GM12878 (cell line): ENCODE measurements around the gene DMBX1. TPM values are rescaled to one million over a fixed set of nuclear protein-coding genes. Genes with fewer than 3 reads are reported as not detected.

Experiments used
- ATAC-seq: fragments of 200-7000 bp; cut with Tn5 transposase; 3 replicates; pipeline ENCODE4 v1.9.1; 2020; ENCODE audit warnings: mild to moderate bottlenecking, moderate library complexity
- Bru-seq: library from RNA; stranded (reverse); fragments of 400-500 nt; gene quantifications from one replicate; lab custom pipeline; 2021; lab: Mats Ljungman, UMichigan
- BruChase-seq, 2 experiments: library from RNA; stranded (reverse); fragments of 400-500 nt; gene quantifications; one replicate each; lab custom pipeline; 2021; lab: Mats Ljungman, UMichigan
- BruUV-seq: library from RNA; stranded (reverse); fragments of 400-500 nt; replicated peaks from 2 replicates; lab custom pipeline; 2021; lab: Mats Ljungman, UMichigan
- CTCF ChIA-PET: fragments of 300-600 bp; sonication (Branson Sonifier 250); formaldehyde crosslinking; extraction: SDS; loops from one replicate; lab custom pipeline; 2021; ENCODE audit warnings: inconsistent platforms; lab: Yijun Ruan, JAX
- POLR2A ChIA-PET: fragments of 350-600 bp; formaldehyde crosslinking; extraction: SDS; loops from one replicate; lab custom pipeline; 2021; ENCODE audit warnings: inconsistent platforms; lab: Charles Lee
- RAD21 ChIA-PET: fragments of 300-600 bp; sonication (Branson Sonifier 250); formaldehyde crosslinking; loops from one replicate; lab custom pipeline; 2023; ENCODE audit warnings: antibody characterized with exemption; ENCODE audit not compliant: unreplicated experiment; lab: Charles Lee
- SMC1A ChIA-PET: fragments of 300-600 bp; sonication (Branson Sonifier 250); formaldehyde crosslinking; loops from one replicate; lab custom pipeline; 2023; ENCODE audit not compliant: unreplicated experiment, uncharacterized antibody; lab: Charles Lee
- DNase-seq: peaks from one replicate; pipeline ENCODE4 v3.0.0-alpha.2; 2011; ENCODE audit warnings: low read depth, low spot score
- FAIRE-seq: peaks from 3 replicates; lab custom pipeline; 2011; peaks lifted over from hg19 to GRCh38; lab: Jason Lieb, UNC
- H2AFZ ChIP-seq: 2 replicates; pipeline ENCODE4 v1.6.0; 2011; ENCODE audit warnings: low read depth, low read length, control low read depth; ENCODE audit not compliant: control insufficient read depth
- H3K27ac ChIP-seq: 2 replicates; pipeline ENCODE4 v1.5.1; 2011; ENCODE audit warnings: control low read depth; ENCODE audit not compliant: control insufficient read depth, insufficient read depth
- H3K27me3 ChIP-seq, 2 experiments: replicated peaks in 1 of 2; 2 replicates each; pipeline versions ENCODE4 v1.6.0 to v1.6.1; 2011; ENCODE audit warnings: low read length in 1 of 2; ENCODE audit not compliant: control insufficient read depth in 2 of 2, insufficient read depth in 2 of 2
- H3K36me3 ChIP-seq, 2 experiments: 2 replicates each; pipeline ENCODE4 v1.5.1; 2011; ENCODE audit warnings: low read length in 1 of 2; ENCODE audit not compliant: control insufficient read depth in 2 of 2, insufficient read depth in 2 of 2
- H3K4me1 ChIP-seq: 2 replicates; pipeline ENCODE4 v1.6.1; 2011; ENCODE audit warnings: mild to moderate bottlenecking, low read length, moderate library complexity, mixed read lengths; ENCODE audit not compliant: control insufficient read depth, insufficient read depth
- H3K4me2 ChIP-seq: 2 replicates; pipeline ENCODE4 v1.6.0; 2011; ENCODE audit warnings: control low read depth; ENCODE audit not compliant: control insufficient read depth, insufficient read depth
- H3K4me3 ChIP-seq: fragments of 200-600 bp; sonication (generic); 2 replicates; pipeline ENCODE4 v1.5.1; 2016
- H3K79me2 ChIP-seq: 2 replicates; pipeline ENCODE4 v1.6.0; 2011; ENCODE audit warnings: low read length; ENCODE audit not compliant: control insufficient read depth, insufficient read depth
- H3K9ac ChIP-seq: 2 replicates; pipeline ENCODE4 v1.8.0; 2011; ENCODE audit warnings: low read length, control low read depth, mixed read lengths; ENCODE audit not compliant: control insufficient read depth, insufficient read depth
- H3K9me3 ChIP-seq: replicated peaks from 3 replicates; pipeline ENCODE4 v1.5.1; 2011; ENCODE audit warnings: mild to moderate bottlenecking, low read length; ENCODE audit not compliant: control insufficient read depth, insufficient read depth
- H4K20me1 ChIP-seq: 2 replicates; pipeline ENCODE4 v1.6.0; 2011; ENCODE audit not compliant: control insufficient read depth, insufficient read depth
- NBN ChIP-seq: fragments of 450-650 bp; IDR thresholded peaks from 2 replicates; pipeline ENCODE4 v1.6.1; 2016
- NFYB ChIP-seq: IDR thresholded peaks from 2 replicates; pipeline ENCODE4 v1.6.1; 2011; ENCODE audit warnings: low read depth, mild to moderate bottlenecking, low read length, improper control_type of control experiment, moderate library complexity; ENCODE audit not compliant: insufficient read depth
- RAD21 ChIP-seq: IDR thresholded peaks from 2 replicates; pipeline ENCODE4 v1.6.1; 2011; ENCODE audit warnings: mild to moderate bottlenecking, low read depth, low read length, moderate library complexity; ENCODE audit not compliant: insufficient read depth
- SUZ12 ChIP-seq: fragments of 200-600 bp; sonication (generic); IDR thresholded peaks from one replicate; pipeline ENCODE4 v1.6.1; 2018; ENCODE audit warnings: antibody characterized with exemption, mild to moderate bottlenecking; ENCODE audit not compliant: unreplicated experiment
- WGBS: methylation state at CpG from one replicate; pipeline ENCODE4 v1.1.6; 2016; ENCODE audit warnings: low lambda C conversion rate; ENCODE audit not compliant: insufficient replicate concordance, insufficient coverage; ENCODE audit errors: missing lambda C conversion rate; 5-methylcytosine and 5-hydroxymethylcytosine counted together
- in situ Hi-C: fragments of 300-500 bp; cut with MboI; formaldehyde crosslinking; loops from 9 replicates; pipeline ENCODE4 v1.14.3; 2018; ENCODE audit warnings: mixed read lengths
- intact Hi-C: fragments of 100-400 bp; cut with micrococcal nuclease; formaldehyde crosslinking; loops from one replicate; pipeline ENCODE4 v1.14.2; 2022; ENCODE audit not compliant: unreplicated experiment
- long read RNA-seq, 2 experiments: library from polyadenylated mRNA; unstranded; transcript quantifications; one replicate each; pipeline ENCODE4 v2.0.0, GENCODE V29; 2019 to 2020
- polyA minus RNA-seq, 3 experiments: library from RNA; depleted of rRNA, polyadenylated mRNA; stranded (reverse); fragments of >200 nt; gene quantifications; 2 replicates each; pipeline ENCODE4 v1.2.3, GENCODE V29; 2011
- polyA plus RNA-seq, 11 experiments: library from polyadenylated mRNA; depleted of rRNA in 4 of 11; unstranded in 6 of 11; stranded (reverse) in 5 of 11; fragments of >200 nt; fragmentation: Nextera tagmentation in 4 of 11; fragmentation: Illumina TruSeq in 1 of 11; extraction: Ambion mirVana in 4 of 11; extraction: Trizol in 1 of 11; gene quantifications; 1 replicate in 1 of 11; 2 replicates in 10 of 11; pipeline versions ENCODE4 v1.2.1 to v1.2.3, GENCODE V29; 2011 to 2016; ENCODE audit warnings: inconsistent platforms in 2 of 11, missing spikeins in 2 of 11, low read depth in 1 of 11
- total RNA-seq, 4 experiments: library from RNA; depleted of rRNA in 3 of 4; stranded (reverse); fragments of >200 nt in 3 of 4; fragmentation: Illumina TruSeq in 1 of 4; extraction: Trizol in 1 of 4; gene quantifications; 2 replicates each; pipeline versions ENCODE4 v1.2.1 to v1.2.3, GENCODE V29; 2013 to 2021
- TF ChIP-seq, protein P1 (sequence below): fragments of 450-650 bp; IDR thresholded peaks from 2 replicates; pipeline ENCODE4 v1.6.1; 2016; ENCODE audit warnings: mild to moderate bottlenecking
- TF ChIP-seq, protein P2 (sequence below): IDR thresholded peaks from 2 replicates; pipeline ENCODE4 v1.6.1; 2011; ENCODE audit warnings: mild to moderate bottlenecking, low read depth, low read length, moderate library complexity; ENCODE audit not compliant: insufficient replicate concordance

The DMBX1 gene
- not detected in 2 replicates for total RNA-seq (2013; cell fraction: nucleolus; rRNA removed)
- total RNA-seq (2014; rRNA removed) (not detected in 2 replicates), total RNA-seq (2014; rRNA removed; fragmentation: Illumina TruSeq; extraction: Trizol) (not detected in 2 replicates), total RNA-seq (2021) (not detected in 2 replicates), polyA plus RNA-seq (2011; rRNA removed) (0.03 TPM in 1 of 2 replicates, not detected in the other), polyA plus RNA-seq (2014; fragmentation: Illumina TruSeq; extraction: Trizol) (not detected in 2 replicates), polyA plus RNA-seq (2014; fragmentation: Nextera tagmentation; extraction: Ambion mirVana) (not detected), polyA plus RNA-seq (2014; rRNA removed) (not detected in 2 replicates), polyA plus RNA-seq (2016; fragmentation: Nextera tagmentation; extraction: Ambion mirVana) (not detected), polyA minus RNA-seq (2011; rRNA and poly(A)+ RNA removed) (not detected in 2 replicates), Bru-seq, nascent RNA (not detected), BruChase-seq, experiment 1, labeled RNA remaining after a 6-hour chase (not detected), BruChase-seq, experiment 2, labeled RNA remaining after a 2-hour chase (not detected)
- not detected for polyA plus RNA-seq (2011; ENCODE audit: low read depth)
- polyA plus RNA-seq (2011; cell fraction: cytosol; rRNA removed), result 0.06 TPM in 1 of 2 replicates, not detected in the other
- 0.07 TPM in 1 of 2 replicates, not detected in the other for polyA plus RNA-seq (2011; cell fraction: nucleus; rRNA removed)
- not detected in 2 replicates for polyA plus RNA-seq (2012)
- not detected in 2 replicates for polyA minus RNA-seq (2011; cell fraction: cytosol; rRNA and poly(A)+ RNA removed)
- polyA minus RNA-seq (2011; cell fraction: nucleus; rRNA and poly(A)+ RNA removed), result not detected in 2 replicates
- long read RNA-seq, experiment 1, result 0 reads
- long read RNA-seq, experiment 2, result 0 reads

DNA sequence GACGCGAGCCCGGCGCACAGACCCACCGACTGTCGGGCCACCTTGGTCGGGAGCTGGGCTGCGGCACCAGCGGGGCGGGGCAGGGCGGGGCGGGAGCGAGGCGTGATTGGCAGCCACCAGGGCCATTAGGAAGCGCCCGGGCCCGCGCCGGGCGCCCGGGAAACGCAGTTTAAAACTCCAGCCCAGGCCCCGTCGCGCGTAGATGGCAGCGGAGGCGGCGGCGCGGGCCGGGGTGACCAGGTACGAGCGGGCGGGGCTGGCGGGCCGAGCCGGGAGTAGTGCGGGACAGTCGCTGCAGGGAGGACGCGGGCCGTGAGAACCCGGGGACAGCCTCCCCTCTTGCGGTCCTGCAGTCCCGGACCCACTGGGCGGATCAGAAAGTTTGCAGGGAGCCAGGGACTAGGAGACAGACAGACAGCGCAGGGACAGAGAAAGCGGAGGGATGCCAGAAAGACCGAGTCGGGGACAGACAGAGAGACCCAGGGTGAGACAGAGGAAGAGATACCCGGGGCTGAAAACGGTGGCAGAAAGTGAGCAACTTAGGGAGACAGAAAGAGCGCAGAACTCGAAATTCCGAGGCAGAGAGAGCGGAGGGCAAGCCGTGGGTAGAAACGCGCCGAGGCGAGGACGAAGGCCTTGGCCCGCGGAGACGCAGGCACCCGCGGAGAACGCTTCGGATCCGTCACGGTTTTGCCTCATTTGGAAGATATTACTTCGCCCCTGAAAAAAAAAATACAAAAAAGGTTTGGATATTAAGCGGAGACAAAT is at the start of gene DMBX1:
TSS of gene DMBX1 (plus strand) at position 199 of the 768 bp plus-strand sequence. CDS start 17,175 bp downstream, outside the sequence.
- H4K20me1 ChIP-seq, result no peaks in the 10 kb centered on the region; the same call in 1 of the 2 replicates
- 4% methylated on average over 53 of the region's 74 CpGs for whole genome bisulfite sequencing
- no peaks in the 10 kb centered on the region for H3K79me2 ChIP-seq
- ChIA-PET SMC1A (no interaction called here), RAD21 (no interaction called here), CTCF (interaction anchor here (0.6 kb wide), 1 partner anchor 8 kb away, joined by 3 read pairs; no protein-coding TSS in a partner anchor), POLR2A (no interaction called here)
- peaks cover 38 to 41% of the 10 kb centered on the region in 2 experiments for H3K27me3 ChIP-seq
- TF ChIP-seq NFYB (peak; percentile 58; the same call in 1 of the 2 replicates), RAD21 (no peak), SUZ12 (peak; percentile 81), NBN (no peak)
- TF ChIP-seq, protein P1, sequence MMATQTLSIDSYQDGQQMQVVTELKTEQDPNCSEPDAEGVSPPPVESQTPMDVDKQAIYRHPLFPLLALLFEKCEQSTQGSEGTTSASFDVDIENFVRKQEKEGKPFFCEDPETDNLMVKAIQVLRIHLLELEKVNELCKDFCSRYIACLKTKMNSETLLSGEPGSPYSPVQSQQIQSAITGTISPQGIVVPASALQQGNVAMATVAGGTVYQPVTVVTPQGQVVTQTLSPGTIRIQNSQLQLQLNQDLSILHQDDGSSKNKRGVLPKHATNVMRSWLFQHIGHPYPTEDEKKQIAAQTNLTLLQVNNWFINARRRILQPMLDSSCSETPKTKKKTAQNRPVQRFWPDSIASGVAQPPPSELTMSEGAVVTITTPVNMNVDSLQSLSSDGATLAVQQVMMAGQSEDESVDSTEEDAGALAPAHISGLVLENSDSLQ, result peak; percentile 87
- TF ChIP-seq, protein P2, sequence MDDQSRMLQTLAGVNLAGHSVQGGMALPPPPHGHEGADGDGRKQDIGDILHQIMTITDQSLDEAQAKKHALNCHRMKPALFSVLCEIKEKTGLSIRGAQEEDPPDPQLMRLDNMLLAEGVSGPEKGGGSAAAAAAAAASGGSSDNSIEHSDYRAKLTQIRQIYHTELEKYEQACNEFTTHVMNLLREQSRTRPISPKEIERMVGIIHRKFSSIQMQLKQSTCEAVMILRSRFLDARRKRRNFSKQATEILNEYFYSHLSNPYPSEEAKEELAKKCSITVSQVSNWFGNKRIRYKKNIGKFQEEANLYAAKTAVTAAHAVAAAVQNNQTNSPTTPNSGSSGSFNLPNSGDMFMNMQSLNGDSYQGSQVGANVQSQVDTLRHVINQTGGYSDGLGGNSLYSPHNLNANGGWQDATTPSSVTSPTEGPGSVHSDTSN, result peak; percentile 73
- H3K4me3 ChIP-seq, result no peak within 1 kb of the TSS
- no peaks in the 10 kb centered on the region for H3K36me3 ChIP-seq
- in situ Hi-C loops (no loop called here), intact Hi-C loops (no loop called here)
- no peak within 1 kb of the TSS for H3K27ac ChIP-seq
- BruUV-seq, result no TSS peak
- ATAC-seq (peak; percentile 39), FAIRE-seq (no peak), DNase-seq (no peak)
- no peak within 1 kb of the TSS for H3K9ac ChIP-seq
- H3K4me2 ChIP-seq, result peak within 1 kb of the TSS; percentile 33; the same call in 1 of the 2 replicates
- H3K4me1 ChIP-seq, result no peaks in the 10 kb centered on the region
- H3K9me3 ChIP-seq, result no peaks in the 10 kb centered on the region
- H2AFZ ChIP-seq, result no peak within 1 kb of the TSS
